Esophagus squamous epithelium (tissue), 4 donors: ENCODE measurements around the gene CARD14.

Experiments
- CTCF ChIP-seq, 6 experiments: fragments of 450-650 bp in 4 of 6; fragments of 200-600 bp in 2 of 6; sonication (generic) in 2 of 6; IDR thresholded peaks; one replicate each; pipeline ENCODE4 v1.5.1; 2016 to 2019; ENCODE audit warnings: antibody characterized with exemption in 6 of 6, mild to moderate bottlenecking in 4 of 6, moderate library complexity in 4 of 6
- POLR2A ChIP-seq, 4 donors: fragments of 450-650 bp; IDR thresholded peaks; one replicate each; pipeline ENCODE4 v1.6.1; 2017; ENCODE audit warnings: antibody characterized with exemption in 4 of 4, mild to moderate bottlenecking in 4 of 4, moderate library complexity in 3 of 4

- TF ChIP-seq CTCF (IDR thresholded peaks at IDR 0.05) (no peak), POLR2A (IDR thresholded peaks at IDR 0.05) (no peak)
Observed at GRCh38 chr17:80171681-80172080, 1.9 kb downstream of the CARD14 start.
